H9 (cell line): Measurements from ENCODE around the gene PLSCR4. TPM values are rescaled to one million over a fixed set of nuclear protein-coding genes. Genes with fewer than 3 reads are reported as not detected.

Experiments
- DNase-seq: peaks from one replicate; pipeline ENCODE4 v3.0.0-alpha.2; 2017
- H2AFZ ChIP-seq: one replicate; pipeline ENCODE4 v1.6.1; 2013; ENCODE audit warnings: mild to moderate bottlenecking, low read length, control low read depth, moderate library complexity
- H2AK5ac ChIP-seq: 2 replicates; pipeline ENCODE4 v1.6.1; 2013; ENCODE audit warnings: low read length, control low read depth, mixed read lengths; ENCODE audit not compliant: insufficient read length
- H2BK120ac ChIP-seq: one replicate; pipeline ENCODE4 v1.6.1; 2013; ENCODE audit warnings: low read depth, mild to moderate bottlenecking, low read length, control low read depth, inconsistent platforms; ENCODE audit not compliant: poor library complexity, severe bottlenecking
- H2BK12ac ChIP-seq: 2 replicates; pipeline ENCODE4 v1.6.1; 2013; ENCODE audit warnings: low read length, control low read depth, mixed read lengths, low read depth; ENCODE audit not compliant: insufficient read length
- H2BK15ac ChIP-seq: 2 replicates; pipeline ENCODE4 v1.6.1; 2013; ENCODE audit warnings: low read depth, low read length, control low read depth
- H2BK20ac ChIP-seq: one replicate; pipeline ENCODE4 v1.6.1; 2013; ENCODE audit warnings: low read depth, mild to moderate bottlenecking, low read length, control low read depth, inconsistent platforms; ENCODE audit not compliant: poor library complexity, severe bottlenecking
- H2BK5ac ChIP-seq: 2 replicates; pipeline ENCODE4 v1.6.1; 2013; ENCODE audit warnings: low read length, control low read depth, mixed read lengths; ENCODE audit not compliant: insufficient read length
- H3K14ac ChIP-seq: 2 replicates; pipeline ENCODE4 v1.6.1; 2013; ENCODE audit warnings: low read length, control low read depth; ENCODE audit not compliant: insufficient read depth
- H3K18ac ChIP-seq: 2 replicates; pipeline ENCODE4 v1.6.1; 2013; ENCODE audit warnings: low read depth, mild to moderate bottlenecking, mixed read lengths, low read length, control low read depth; ENCODE audit not compliant: insufficient read length
- H3K23ac ChIP-seq: 2 replicates; pipeline ENCODE4 v1.6.1; 2013; ENCODE audit warnings: low read length, control low read depth, mixed read lengths, low read depth; ENCODE audit not compliant: insufficient read length
- H3K23me2 ChIP-seq: 2 replicates; pipeline ENCODE4 v1.6.1; 2013; ENCODE audit warnings: low read depth, mild to moderate bottlenecking, mixed read lengths, low read length, control low read depth; ENCODE audit not compliant: insufficient read length, poor library complexity, severe bottlenecking
- H3K27ac ChIP-seq: 2 replicates; pipeline ENCODE4 v1.5.1; 2013; ENCODE audit warnings: low read length, control low read depth, mixed read lengths, low read depth; ENCODE audit not compliant: insufficient read length
- H3K27me3 ChIP-seq: 2 replicates; pipeline ENCODE4 v1.6.1; 2013; ENCODE audit warnings: low read length, control low read depth, inconsistent platforms; ENCODE audit not compliant: insufficient read depth
- H3K4ac ChIP-seq: 2 replicates; pipeline ENCODE4 v1.6.1; 2013; ENCODE audit warnings: low read depth, mild to moderate bottlenecking, control low read depth, inconsistent platforms, low read length, moderate library complexity
- H3K4me1 ChIP-seq: 2 replicates; pipeline ENCODE4 v1.6.1; 2013; ENCODE audit warnings: low read length, control low read depth, inconsistent platforms; ENCODE audit not compliant: insufficient read depth
- H3K4me2 ChIP-seq: 2 replicates; pipeline ENCODE4 v1.6.1; 2013; ENCODE audit warnings: low read length, control low read depth, mixed read lengths; ENCODE audit not compliant: insufficient read length, insufficient read depth
- H3K56ac ChIP-seq: 2 replicates; pipeline ENCODE4 v1.6.1; 2013; ENCODE audit warnings: low read depth, mild to moderate bottlenecking, mixed read lengths, low read length, control low read depth; ENCODE audit not compliant: insufficient read length
- H3K79me1 ChIP-seq: 2 replicates; pipeline ENCODE4 v1.6.1; 2013; ENCODE audit warnings: low read depth, mild to moderate bottlenecking, moderate library complexity, low read length, control low read depth, inconsistent platforms; ENCODE audit not compliant: insufficient read depth, poor library complexity, severe bottlenecking
- H3K79me2 ChIP-seq: 2 replicates; pipeline ENCODE4 v1.6.1; 2013; ENCODE audit warnings: low read length, control low read depth, inconsistent platforms; ENCODE audit not compliant: insufficient read depth
- H3K9ac ChIP-seq: 2 replicates; pipeline ENCODE4 v1.6.1; 2013; ENCODE audit warnings: low read length, control low read depth, mixed read lengths; ENCODE audit not compliant: insufficient read length; ENCODE audit errors: extremely low read depth
- H3K9me3 ChIP-seq: one replicate; pipeline ENCODE4 v1.6.1; 2013; ENCODE audit warnings: low read depth, low read length, inconsistent platforms; ENCODE audit not compliant: control insufficient read depth
- H3T11ph ChIP-seq: one replicate; pipeline ENCODE4 v1.6.1; 2013; ENCODE audit warnings: mild to moderate bottlenecking, low read length, control low read depth, inconsistent platforms
- H4K20me1 ChIP-seq: one replicate; pipeline ENCODE4 v1.6.1; 2013; ENCODE audit not compliant: control insufficient read depth, insufficient read length, insufficient read depth
- H4K5ac ChIP-seq: 2 replicates; pipeline ENCODE4 v1.6.1; 2013; ENCODE audit warnings: low read depth, mild to moderate bottlenecking, mixed read lengths, low read length, control low read depth; ENCODE audit not compliant: insufficient read length
- H4K8ac ChIP-seq: replicated peaks from 2 replicates; pipeline ENCODE4 v1.6.1; 2013; ENCODE audit warnings: low read length, control low read depth, mixed read lengths, low read depth; ENCODE audit not compliant: insufficient read length
- H4K91ac ChIP-seq: 2 replicates; pipeline ENCODE4 v1.6.1; 2013; ENCODE audit warnings: low read depth, mild to moderate bottlenecking, moderate library complexity, mixed read lengths, low read length, control low read depth; ENCODE audit not compliant: insufficient read length
- H3K27ac Mint-ChIP-seq, 3 experiments: 2 replicates in 2 of 3; 3 replicates in 1 of 3; pipeline ENCODE4 v1.8.0; 2020 to 2021; ENCODE audit warnings: mixed read lengths in 3 of 3, mild to moderate bottlenecking in 1 of 3, moderate library complexity in 1 of 3
- H3K27me3 Mint-ChIP-seq: 2 replicates; pipeline ENCODE4 v1.8.0; 2021; ENCODE audit warnings: low read depth, mild to moderate bottlenecking, moderate library complexity, mixed read lengths
- H3K36me3 Mint-ChIP-seq, 3 experiments: 2 replicates in 2 of 3; 3 replicates in 1 of 3; pipeline ENCODE4 v1.8.0; 2020 to 2021; ENCODE audit warnings: low read depth in 3 of 3, mixed read lengths in 3 of 3; ENCODE audit not compliant: insufficient read depth in 1 of 3
- H3K4me1 Mint-ChIP-seq, 2 experiments: 2 replicates each; pipeline ENCODE4 v1.8.0; 2020; ENCODE audit warnings: mixed read lengths in 2 of 2
- H3K4me3 Mint-ChIP-seq, 2 experiments: 2 replicates in 1 of 2; 3 replicates in 1 of 2; pipeline ENCODE4 v1.8.0; 2020 to 2021; ENCODE audit warnings: mild to moderate bottlenecking in 2 of 2, mixed read lengths in 2 of 2, moderate library complexity in 1 of 2
- H3K9me3 Mint-ChIP-seq, 2 experiments: 2 replicates in 1 of 2; 3 replicates in 1 of 2; pipeline ENCODE4 v1.8.0; 2020; ENCODE audit warnings: mild to moderate bottlenecking in 2 of 2, mixed read lengths in 2 of 2, moderate library complexity in 1 of 2
- WGBS: extraction: QIAGEN DNeasy Blood & Tissue Kit; methylation state at CpG from one replicate; pipeline ENCODE4 v1.1.7; 2013; ENCODE audit warnings: missing lambda C conversion rate, low lambda C conversion rate, mixed read lengths; ENCODE audit not compliant: insufficient read length; ENCODE audit errors: extremely low coverage; 5-methylcytosine and 5-hydroxymethylcytosine counted together
- total RNA-seq: library from RNA; stranded (reverse); gene quantifications from 2 replicates; pipeline ENCODE4 v1.2.1, GENCODE V29; 2021
- TF ChIP-seq, protein P1 (sequence below): fragments of 200-600 bp; sonication (generic); conservative IDR thresholded peaks from 3 replicates; pipeline ENCODE4 v1.8.0; 2021; ENCODE audit warnings: antibody characterized with exemption, mild to moderate bottlenecking

The PLSCR4 gene
- total RNA-seq, 1 experiment from 2014 or later = 1.2 TPM

DNA sequence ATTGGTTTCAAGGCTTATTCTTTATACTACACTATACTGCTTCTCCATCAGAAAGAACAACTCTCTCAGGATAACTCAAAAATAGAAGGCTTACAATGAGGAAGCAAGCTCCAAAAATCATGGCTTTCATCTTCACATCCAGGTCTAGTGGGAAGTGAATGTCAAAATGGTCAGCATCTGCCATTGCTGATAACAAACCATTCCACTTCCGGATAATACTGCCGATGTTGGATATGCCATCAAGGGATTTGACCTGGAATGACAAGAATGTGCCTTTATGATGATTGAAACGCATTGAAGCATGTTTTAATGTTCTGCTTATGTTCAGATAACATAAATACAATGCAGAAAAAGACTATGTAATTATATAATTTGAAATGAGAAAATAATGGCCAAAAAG, 55.9 kb downstream of the PLSCR4 start:
- no peak overlapping the region for H3K27ac Mint-ChIP-seq
- H3K23me2 ChIP-seq = no peaks in the 10 kb centered on the region
- no peaks in the 10 kb centered on the region for H4K20me1 ChIP-seq
- H3K4me1 Mint-ChIP-seq = no peaks in the 10 kb centered on the region
- no peak overlapping the region for H2BK15ac ChIP-seq
- no peak overlapping the region for H2AK5ac ChIP-seq
- H3T11ph ChIP-seq = no peak overlapping the region
- H3K18ac ChIP-seq = no peak overlapping the region
- no peak overlapping the region for H3K23ac ChIP-seq
- H3K4me1 ChIP-seq = no peaks in the 10 kb centered on the region
- H3K9me3 ChIP-seq = no peaks in the 10 kb centered on the region
- H2BK20ac ChIP-seq = no peak overlapping the region
- no peak overlapping the region for H3K4ac ChIP-seq
- no peak overlapping the region for H2BK12ac ChIP-seq
- no peaks in the 10 kb centered on the region for H3K27me3 Mint-ChIP-seq
- no peak overlapping the region for H3K4me3 Mint-ChIP-seq
- no peak overlapping the region for H3K27ac ChIP-seq
- no peak overlapping the region for H3K9ac ChIP-seq
- no peak overlapping the region for H4K91ac ChIP-seq
- no peaks in the 10 kb centered on the region for H3K36me3 Mint-ChIP-seq
- H4K8ac ChIP-seq = no peak overlapping the region
- H3K79me1 ChIP-seq = no peaks in the 10 kb centered on the region
- H3K27me3 ChIP-seq = no peaks in the 10 kb centered on the region; the same call in 1 of the 2 replicates
- no peak overlapping the region for H3K4me2 ChIP-seq
- no peak overlapping the region for H2BK120ac ChIP-seq
- no peak for DNase-seq
- no peak overlapping the region for H3K56ac ChIP-seq
- no peaks in the 10 kb centered on the region for H3K79me2 ChIP-seq
- no peak overlapping the region for H3K14ac ChIP-seq
- H2BK5ac ChIP-seq = no peak overlapping the region
- TF ChIP-seq, protein P1, sequence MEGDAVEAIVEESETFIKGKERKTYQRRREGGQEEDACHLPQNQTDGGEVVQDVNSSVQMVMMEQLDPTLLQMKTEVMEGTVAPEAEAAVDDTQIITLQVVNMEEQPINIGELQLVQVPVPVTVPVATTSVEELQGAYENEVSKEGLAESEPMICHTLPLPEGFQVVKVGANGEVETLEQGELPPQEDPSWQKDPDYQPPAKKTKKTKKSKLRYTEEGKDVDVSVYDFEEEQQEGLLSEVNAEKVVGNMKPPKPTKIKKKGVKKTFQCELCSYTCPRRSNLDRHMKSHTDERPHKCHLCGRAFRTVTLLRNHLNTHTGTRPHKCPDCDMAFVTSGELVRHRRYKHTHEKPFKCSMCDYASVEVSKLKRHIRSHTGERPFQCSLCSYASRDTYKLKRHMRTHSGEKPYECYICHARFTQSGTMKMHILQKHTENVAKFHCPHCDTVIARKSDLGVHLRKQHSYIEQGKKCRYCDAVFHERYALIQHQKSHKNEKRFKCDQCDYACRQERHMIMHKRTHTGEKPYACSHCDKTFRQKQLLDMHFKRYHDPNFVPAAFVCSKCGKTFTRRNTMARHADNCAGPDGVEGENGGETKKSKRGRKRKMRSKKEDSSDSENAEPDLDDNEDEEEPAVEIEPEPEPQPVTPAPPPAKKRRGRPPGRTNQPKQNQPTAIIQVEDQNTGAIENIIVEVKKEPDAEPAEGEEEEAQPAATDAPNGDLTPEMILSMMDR = no peak
- H4K5ac ChIP-seq = no peak overlapping the region
- no peaks in the 10 kb centered on the region for H3K9me3 Mint-ChIP-seq
- WGBS = no CpG with 5 or more reads among the region's 3 CpGs
- H2AFZ ChIP-seq = no peak overlapping the region
